GM23248 (cell line): ENCODE results near the gene VIPR2.

ENCODE experiments used
- EZH2 ChIP-seq: fragments of 200-600 bp; sonication (generic); IDR thresholded peaks from 2 replicates; pipeline ENCODE4 v1.6.1; 2018; ENCODE audit warnings: antibody characterized with exemption, mild to moderate bottlenecking; ENCODE audit not compliant: insufficient read depth, poor library complexity, severe bottlenecking
- EZH2phosphoT487 ChIP-seq: fragments of 200-600 bp; sonication (generic); IDR thresholded peaks from 2 replicates; pipeline ENCODE4 v1.6.1; 2018; ENCODE audit warnings: antibody characterized with exemption, moderate library complexity, mild to moderate bottlenecking, low read depth; ENCODE audit not compliant: insufficient read depth

- TF ChIP-seq EZH2 (no peak), EZH2phosphoT487 (no peak)
Observed at GRCh38 chr7:159031750-159032149, 112.9 kb downstream of the VIPR2 start.
